HG02798 (cell line): ENCODE data around the gene TTF2.
"Not testable (repeated sequence)": the region's sequence is repeated elsewhere in the genome, so short reads cannot be mapped to it uniquely, and the experiment has no call there.

Source experiments
- ATAC-seq: cut with Tn5 transposase; IDR thresholded peaks from one replicate; pipeline ENCODE4 v1.9.1; 2021; ENCODE audit warnings: mild to moderate bottlenecking; ENCODE audit not compliant: unreplicated experiment, poor library complexity

Gene TTF2

GRCh38 chr1:117087686-117088085 is 27.6 kb downstream of the TTF2 start:
- ATAC-seq: no peak

- no peak for ATAC-seq
These were observed 29.9 kb downstream of the TTF2 start for GRCh38 chr1:117089996-117090395.

GRCh38 chr1:117092594-117092993 is 32.5 kb downstream of the TTF2 start:
- ATAC-seq: no peak

- no peak for ATAC-seq
These were observed 33.0 kb downstream of the TTF2 start for GRCh38 chr1:117093091-117093534.

- peak; percentile 76 for ATAC-seq
These were observed 33.9 kb downstream of the TTF2 start for GRCh38 chr1:117093870-117094621.

GRCh38 chr1:117094841-117095604 is 34.9 kb downstream of the TTF2 start:
- ATAC-seq: no peak

- ATAC-seq: no peak
These were observed 36.9 kb downstream of the TTF2 start for GRCh38 chr1:117096951-117097408.

GRCh38 chr1:117097443-117097842 is 37.3 kb downstream of the TTF2 start:
- ATAC-seq: no peak

- no peak for ATAC-seq
These were observed 38.3 kb downstream of the TTF2 start for GRCh38 chr1:117098287-117098890.

- no peak for ATAC-seq
These were observed 41.2 kb downstream of the TTF2 start for GRCh38 chr1:117101334-117101733.

- not testable (repeated sequence) for ATAC-seq
These were observed 41.7 kb downstream of the TTF2 start for GRCh38 chr1:117101858-117102257.

GRCh38 chr1:117104986-117105385 is 44.9 kb downstream of the TTF2 start:
- ATAC-seq: no peak

GRCh38 chr1:117105722-117106121 is 45.6 kb downstream of the TTF2 start:
- ATAC-seq: no peak

GRCh38 chr1:117106478-117106877 is 46.4 kb downstream of the TTF2 start:
- ATAC-seq: no peak

- ATAC-seq: no peak
These were observed 47.2 kb downstream of the TTF2 start for GRCh38 chr1:117107364-117107763.

- ATAC-seq: no peak
These were observed 50.6 kb downstream of the TTF2 start for GRCh38 chr1:117110774-117111173.

- no peak for ATAC-seq
These were observed 52.1 kb downstream of the TTF2 start for GRCh38 chr1:117112047-117112717.

- ATAC-seq: no peak
These were observed 53.1 kb downstream of the TTF2 start for GRCh38 chr1:117113199-117113598.

- no peak for ATAC-seq
These were observed 54.8 kb downstream of the TTF2 start for GRCh38 chr1:117114877-117115276.

GRCh38 chr1:117116090-117116783 is 56.1 kb downstream of the TTF2 start:
- ATAC-seq: no peak
